H1 (cell line): ENCODE data around the gene GMPR. TPM values are rescaled to one million over a fixed set of nuclear protein-coding genes. Genes with fewer than 3 reads are reported as not detected.

Experiments used
- CTCF ChIA-PET: fragments of 300-600 bp; sonication (Branson Sonifier 250); formaldehyde crosslinking; loops from one replicate; lab custom pipeline; 2021; ENCODE audit not compliant: partially characterized antibody; lab: Charles Lee
- POLR2A ChIA-PET: fragments of 300-600 bp; sonication (Branson Sonifier 250); formaldehyde crosslinking; loops from one replicate; lab custom pipeline; 2021; ENCODE audit warnings: inconsistent platforms; ENCODE audit not compliant: partially characterized antibody; lab: Charles Lee
- DNase-seq, 2 experiments: peaks; one replicate each; pipeline versions ENCODE4 v3.0.0 to v3.0.0-alpha.2; 2010 to 2022; ENCODE audit warnings: low spot score in 2 of 2, low read depth in 1 of 2, mixed read lengths in 1 of 2
- FAIRE-seq: peaks from 2 replicates; lab custom pipeline; 2011; peaks lifted over from hg19 to GRCh38; lab: Jason Lieb, UNC
- H2AFZ ChIP-seq: 2 replicates; pipeline ENCODE4 v1.8.1; 2012; ENCODE audit warnings: low read length, inconsistent platforms
- H2AK5ac ChIP-seq: 2 replicates; pipeline ENCODE4 v1.6.1; 2013; ENCODE audit warnings: low read depth, low read length
- H2BK120ac ChIP-seq: replicated peaks from 2 replicates; pipeline ENCODE3; 2013; ENCODE audit warnings: low read depth, low read length, inconsistent platforms
- H2BK12ac ChIP-seq: 2 replicates; pipeline ENCODE4 v1.6.1; 2013; ENCODE audit warnings: low read depth, low read length
- H2BK15ac ChIP-seq: 2 replicates; pipeline ENCODE4 v1.6.1; 2013; ENCODE audit warnings: low read length
- H2BK20ac ChIP-seq: 2 replicates; pipeline ENCODE4 v1.6.1; 2013; ENCODE audit warnings: low read length
- H2BK5ac ChIP-seq: 2 replicates; pipeline ENCODE4 v1.6.1; 2013; ENCODE audit warnings: low read depth, low read length
- H3K14ac ChIP-seq: 2 replicates; pipeline ENCODE4 v1.6.1; 2013; ENCODE audit warnings: inconsistent platforms; ENCODE audit not compliant: insufficient read length
- H3K18ac ChIP-seq: 2 replicates; pipeline ENCODE4 v1.6.1; 2013; ENCODE audit warnings: low read length; ENCODE audit errors: extremely low read depth
- H3K23ac ChIP-seq: 2 replicates; pipeline ENCODE4 v1.6.1; 2013; ENCODE audit warnings: inconsistent platforms; ENCODE audit not compliant: insufficient read length
- H3K23me2 ChIP-seq: 2 replicates; pipeline ENCODE4 v1.6.1; 2013; ENCODE audit warnings: low read depth, low read length
- H3K27ac ChIP-seq: 2 replicates; pipeline ENCODE4 v1.6.1; 2011; ENCODE audit warnings: low read depth, low read length, inconsistent platforms
- H3K27me3 ChIP-seq, 4 experiments: replicated peaks in 1 of 4; 1 replicate in 1 of 4; 2 replicates in 3 of 4; pipeline versions ENCODE4 v1.6.1 to v1.8.1; 2011 to 2013; ENCODE audit warnings: low read length in 3 of 4, mild to moderate bottlenecking in 3 of 4, inconsistent platforms in 2 of 4, mixed read lengths in 2 of 4, moderate library complexity in 1 of 4; ENCODE audit not compliant: control insufficient read depth in 3 of 4, insufficient read depth in 3 of 4; ENCODE audit errors: extremely low read depth in 1 of 4
- H3K36me3 ChIP-seq, 4 experiments: 2 replicates each; pipeline versions ENCODE4 v1.6.1 to v1.8.1; 2011 to 2013; ENCODE audit warnings: mild to moderate bottlenecking in 4 of 4, low read length in 3 of 4, moderate library complexity in 2 of 4, control low read depth in 1 of 4, inconsistent platforms in 1 of 4; ENCODE audit not compliant: insufficient read depth in 4 of 4, control insufficient read depth in 2 of 4
- H3K4ac ChIP-seq: replicated peaks from 2 replicates; pipeline ENCODE3; 2013; ENCODE audit warnings: low read length, low read depth, mixed read lengths, inconsistent platforms; ENCODE audit not compliant: insufficient read length
- H3K4me1 ChIP-seq, 4 experiments: replicated peaks in 1 of 4; 1 replicate in 1 of 4; 2 replicates in 3 of 4; pipeline versions ENCODE4 v1.6.1 to v1.8.1; 2011 to 2013; ENCODE audit warnings: low read length in 3 of 4, inconsistent platforms in 2 of 4, mixed read lengths in 1 of 4; ENCODE audit not compliant: insufficient read depth in 4 of 4, control insufficient read depth in 3 of 4
- H3K4me2 ChIP-seq, 2 experiments: 2 replicates each; pipeline versions ENCODE4 v1.6.1 to v1.8.1; 2011 to 2013; ENCODE audit warnings: low read depth in 2 of 2, low read length in 2 of 2, control low read depth in 1 of 2, inconsistent platforms in 1 of 2, mild to moderate bottlenecking in 1 of 2; ENCODE audit not compliant: insufficient read depth in 1 of 2
- H3K4me3 ChIP-seq, 4 experiments: fragments of 200-600, 300-600 bp in 1 of 4; sonication (generic), shearing (Covaris generic), sonication (Bioruptor Twin) in 1 of 4; 2 replicates each; pipeline versions ENCODE4 v1.5.1 to v1.8.1; 2011 to 2016; ENCODE audit warnings: low read length in 4 of 4, low read depth in 3 of 4, control low read depth in 2 of 4, inconsistent platforms in 2 of 4, mild to moderate bottlenecking in 2 of 4, mixed read lengths in 1 of 4, moderate library complexity in 1 of 4; ENCODE audit not compliant: insufficient read depth in 2 of 4; ENCODE audit errors: extremely low read depth in 1 of 4
- H3K56ac ChIP-seq: replicated peaks from 2 replicates; pipeline ENCODE3; 2013; ENCODE audit warnings: low read depth, mild to moderate bottlenecking, mixed read lengths, low read length, inconsistent platforms; ENCODE audit not compliant: insufficient read length
- H3K79me1 ChIP-seq: 2 replicates; pipeline ENCODE4 v1.6.1; 2013; ENCODE audit warnings: low read depth, low read length, control low read depth
- H3K79me2 ChIP-seq, 2 experiments: 2 replicates each; pipeline versions ENCODE4 v1.6.1 to v1.8.1; 2012 to 2013; ENCODE audit warnings: low read length in 2 of 2, mild to moderate bottlenecking in 2 of 2, inconsistent platforms in 1 of 2; ENCODE audit not compliant: insufficient read depth in 2 of 2, control insufficient read depth in 1 of 2
- H3K9ac ChIP-seq, 4 experiments: replicated peaks in 1 of 4; 1 replicate in 1 of 4; 2 replicates in 3 of 4; pipeline versions ENCODE4 v1.6.1 to v1.8.1; 2011 to 2013; ENCODE audit warnings: low read depth in 3 of 4, low read length in 3 of 4, control low read depth in 2 of 4, mild to moderate bottlenecking in 2 of 4, moderate library complexity in 2 of 4, inconsistent platforms in 1 of 4; ENCODE audit errors: extremely low read depth in 1 of 4
- H3K9me3 ChIP-seq, 2 experiments: 2 replicates each; pipeline versions ENCODE4 v1.6.1 to v1.8.1; 2012 to 2013; ENCODE audit warnings: mild to moderate bottlenecking in 2 of 2, moderate library complexity in 2 of 2, control low read depth in 1 of 2, inconsistent platforms in 1 of 2, low read depth in 1 of 2, low read length in 1 of 2, mixed read lengths in 1 of 2; ENCODE audit not compliant: insufficient read depth in 2 of 2
- H4K20me1 ChIP-seq, 2 experiments: replicated peaks in 1 of 2; 2 replicates each; pipeline versions ENCODE3 to v1.8.1; 2011 to 2013; ENCODE audit warnings: inconsistent platforms in 2 of 2, low read length in 2 of 2, mild to moderate bottlenecking in 1 of 2; ENCODE audit not compliant: insufficient read depth in 2 of 2, control insufficient read depth in 1 of 2
- H4K5ac ChIP-seq: 2 replicates; pipeline ENCODE4 v1.6.1; 2013; ENCODE audit warnings: low read length, low read depth, mixed read lengths, inconsistent platforms; ENCODE audit not compliant: insufficient read length
- H4K8ac ChIP-seq: 2 replicates; pipeline ENCODE4 v1.8.0; 2013; ENCODE audit warnings: mild to moderate bottlenecking, moderate library complexity, low read length, inconsistent platforms; ENCODE audit not compliant: insufficient read depth; ENCODE audit errors: extremely low read depth
- H4K91ac ChIP-seq: replicated peaks from 2 replicates; pipeline ENCODE3; 2013; ENCODE audit warnings: low read length, mixed read lengths, inconsistent platforms; ENCODE audit not compliant: insufficient read length
- ZNF274 ChIP-seq: IDR thresholded peaks from 2 replicates; pipeline ENCODE4 v1.7.0; 2012; ENCODE audit warnings: low read length, borderline replicate concordance; ENCODE audit errors: extremely low read depth
- WGBS, 2 experiments: shearing (Covaris generic) in 1 of 2; methylation state at CpG; one replicate each; pipeline versions ENCODE4 v1.1.6 to v1.1.7; 2013 to 2015; ENCODE audit warnings: low lambda C conversion rate in 2 of 2, mixed read lengths in 2 of 2, inconsistent platforms in 1 of 2, low coverage in 1 of 2, missing lambda C conversion rate in 1 of 2; ENCODE audit not compliant: insufficient replicate concordance in 2 of 2, insufficient coverage in 1 of 2, insufficient read length in 1 of 2; ENCODE audit errors: extremely low coverage in 1 of 2, missing lambda C conversion rate in 1 of 2; 5-methylcytosine and 5-hydroxymethylcytosine counted together
- polyA plus RNA-seq, 7 experiments: library from polyadenylated mRNA; depleted of rRNA in 3 of 7; stranded (reverse) in 5 of 7; unstranded in 2 of 7; fragments of >200 nt in 5 of 7; fragments of 200-250 nt in 2 of 7; gene quantifications; 1 replicate in 5 of 7; 2 replicates in 1 of 7; 4 replicates in 1 of 7; pipeline versions ENCODE4 v1.2.1 to v1.2.3, GENCODE V29; 2011 to 2013; ENCODE audit warnings: missing spikeins in 2 of 7, mixed read lengths in 2 of 7
- total RNA-seq: library from RNA; stranded (reverse); fragmentation: NEBNext Ultra II Directional; extraction: Animal tissue kit (Norgen Biotek cat#: 25700); gene quantifications from 2 replicates; pipeline ENCODE4 v1.2.1, GENCODE V29; 2021

GMPR gene
- total and polyA plus RNA-seq, 2 of the 8 experiments (the other 6 are each of a cell fraction or from before 2014, with no cell fraction given): 0.99 to 1.2 TPM

GRCh38 chr6:16212276-16212675, 26.1 kb upstream of the GMPR start:
- Histone ChIP-seq H3K27me3 (peaks cover 0 to 3% (median 0%) of the 10 kb centered on the region in 4 experiments; a peak in 2 of 7 replicates), H2AFZ (no peak overlapping the region), H2BK120ac (no peak overlapping the region), H2BK5ac (no peak overlapping the region), H3K36me3 (no peaks in the 10 kb centered on the region), H2AK5ac (no peak overlapping the region), H3K56ac (no peak overlapping the region), H3K9me3 (no peaks in the 10 kb centered on the region), H3K79me1 (no peaks in the 10 kb centered on the region), H3K4ac (no peak overlapping the region), H3K23me2 (no peaks in the 10 kb centered on the region), H3K18ac (no peak overlapping the region), H4K5ac (no peak overlapping the region), H2BK20ac (no peak overlapping the region), H3K4me1 (no peaks in the 10 kb centered on the region), H4K20me1 (no peaks in the 10 kb centered on the region), H4K8ac (no peak overlapping the region), H2BK12ac (no peak overlapping the region), H3K14ac (no peak overlapping the region), H3K4me3 (no peak overlapping the region), H2BK15ac (no peak overlapping the region), H3K79me2 (no peaks in the 10 kb centered on the region), H3K9ac (no peak overlapping the region), H3K23ac (no peak overlapping the region), H3K4me2 (no peak overlapping the region), H4K91ac (no peak overlapping the region), H3K27ac (no peak overlapping the region)
- WGBS, 2 experiments: 91% methylated on average over 4 of the region's 4 CpGs; no CpG with 5 or more reads in 1 of the 2 experiments
- DNase-seq: no peak
- CTCF ChIA-PET: interaction anchor here (0.6 kb wide), 2 partner anchors 30 to 875 kb away, joined by 3 read pairs; no protein-coding TSS in a partner anchor
- no peak for FAIRE-seq
- no peak for TF ChIP-seq ZNF274
- POLR2A ChIA-PET: no interaction called here
